ENCODE data around the gene DPP10. TPM values are rescaled to one million over a fixed set of nuclear protein-coding genes. Genes with fewer than 3 reads are reported as not detected.

The DPP10 gene
- total and polyA plus RNA-seq, 10 of the 15 experiments (the other 5 are each of a cell fraction or from before 2014, with no cell fraction given), result not detected

DNA sequence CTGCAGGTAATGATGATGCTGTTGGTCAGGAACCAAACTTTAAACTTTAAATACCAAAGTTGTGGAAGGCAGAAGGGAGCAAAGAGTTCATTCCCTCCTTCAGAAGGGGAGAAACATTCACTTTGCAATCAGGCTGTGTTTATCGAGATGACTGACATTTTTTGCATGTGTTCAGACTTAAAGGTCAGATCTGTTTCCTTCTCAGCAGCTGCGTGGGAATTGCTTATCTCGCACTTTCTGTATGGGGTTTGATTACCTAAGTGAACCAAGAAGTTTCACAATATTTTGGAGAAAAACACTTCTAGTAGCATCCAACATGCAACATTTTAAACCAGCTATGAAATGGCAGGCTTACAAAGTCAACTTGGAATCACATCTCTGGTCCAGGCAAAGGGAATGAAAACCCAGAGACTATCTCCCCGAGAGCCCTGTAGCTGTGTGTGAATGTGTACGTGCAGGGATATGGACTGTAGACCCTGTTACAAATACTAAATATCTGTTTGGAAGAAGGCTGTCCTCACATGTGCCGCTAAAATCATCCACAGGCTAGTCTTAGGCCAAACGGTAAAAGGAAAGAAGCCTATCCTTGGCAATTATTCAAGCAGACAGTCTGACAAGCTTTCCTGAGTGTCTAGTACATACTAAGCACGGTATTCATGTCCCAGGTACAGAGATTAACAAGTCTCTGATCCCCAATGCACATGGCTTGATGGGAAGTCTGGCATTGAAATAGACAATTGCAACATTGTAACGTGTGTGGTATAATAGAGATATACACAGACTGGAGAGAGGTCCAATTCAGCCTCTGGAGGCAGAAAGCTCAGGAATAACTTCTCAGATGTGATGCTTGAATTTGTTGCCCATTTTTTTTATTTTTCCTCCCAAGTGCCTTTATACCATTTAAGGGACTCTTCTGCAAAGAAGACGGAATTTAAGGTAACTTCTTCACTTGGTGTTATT is 483.1 kb downstream of the DPP10 start (continued):
- TF ChIP-seq WRNIP1 (IDR thresholded peaks at IDR 0.05; ENCODE audit: borderline replicate concordance, low read depth, low read length) (no peak), RBBP5 (conservative IDR thresholded peaks at IDR 0.05) (no peak), ZNF274 (IDR thresholded peaks at IDR 0.05; ENCODE audit: insufficient read depth, insufficient read length) (no peak), FOS (IDR thresholded peaks at IDR 0.05; ENCODE audit: borderline replicate concordance, extremely low read depth, insufficient read length) (no peak)

DNA sequence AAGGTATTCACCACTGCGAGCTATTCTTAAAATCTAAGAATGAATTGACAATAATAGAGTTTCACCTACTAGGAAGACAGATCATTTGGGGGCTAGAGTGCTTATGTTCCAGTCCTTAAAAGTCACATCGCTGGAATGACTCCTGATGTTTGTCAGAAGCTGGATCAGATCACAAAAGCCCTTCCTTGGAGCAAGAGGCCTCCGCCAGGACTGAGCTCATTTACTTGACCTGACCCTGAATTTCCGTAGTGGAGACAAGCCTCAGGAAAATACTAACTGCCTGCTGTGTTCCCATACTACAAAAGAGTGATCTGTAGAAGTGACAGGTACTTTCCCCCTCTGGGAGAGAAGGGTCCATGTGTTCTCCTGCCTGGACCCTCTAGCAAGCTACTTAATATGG is 483.9 kb downstream of the DPP10 start:
- Histone ChIP-seq H3K4me1 (ENCODE audit: control insufficient read depth, insufficient read depth, low read length) (no peaks in the 10 kb centered on the region), H4K20me1 (ENCODE audit: control insufficient read depth, insufficient read depth) (no peaks in the 10 kb centered on the region), H3K27ac (ENCODE audit: control insufficient read depth, insufficient read depth) (no peak overlapping the region), H3K9ac (ENCODE audit: control insufficient read depth, insufficient read depth, low read length) (no peak overlapping the region), H2AFZ (ENCODE audit: control insufficient read depth, low read depth, low read length) (no peak overlapping the region), H3K79me2 (ENCODE audit: control insufficient read depth, insufficient read depth, low read length) (no peaks in the 10 kb centered on the region), H3K36me3 (ENCODE audit: control insufficient read depth in 2 of 2, insufficient read depth in 2 of 2, low read length in 1 of 2) (no peaks in the 10 kb centered on the region), H3K9me3 (replicated peaks; ENCODE audit: control insufficient read depth, insufficient read depth, low read length) (no peaks in the 10 kb centered on the region), H3K4me2 (ENCODE audit: control insufficient read depth, insufficient read depth) (no peak overlapping the region), H3K27me3 (replicated peaks in 1 of 2; ENCODE audit: control insufficient read depth in 2 of 2, insufficient read depth in 2 of 2, low read length in 1 of 2) (no peaks in the 10 kb centered on the region), H3K4me3 (no peak overlapping the region)
- POLR2A ChIA-PET, result no interaction called here
- no peak for FAIRE-seq
- BruUV-seq (replicated peaks), result no TSS peak
- in situ Hi-C loops (cut with MboI) (no loop called here), intact Hi-C loops (cut with micrococcal nuclease; ENCODE audit: unreplicated experiment) (no loop called here)
- 12% methylated on average over 4 of the region's 4 CpGs for WGBS (ENCODE audit: insufficient coverage, insufficient replicate concordance, low lambda C conversion rate, missing lambda C conversion rate)
- RAD21 ChIA-PET (ENCODE audit: unreplicated experiment), result no interaction called here
- CTCF ChIA-PET, result no interaction called here
- DNase-seq (ENCODE audit: low read depth, low spot score), result no peak
- SMC1A ChIA-PET (ENCODE audit: uncharacterized antibody, unreplicated experiment), result no interaction called here
- no peak for ATAC-seq
- no peak for TF ChIP-seq LARP7 (IDR thresholded peaks at IDR 0.05)
- no peak for TF ChIP-seq SIX5 (IDR thresholded peaks at IDR 0.05; ENCODE audit: low read depth, low read length, severe bottlenecking)
- TF ChIP-seq, protein P1, sequence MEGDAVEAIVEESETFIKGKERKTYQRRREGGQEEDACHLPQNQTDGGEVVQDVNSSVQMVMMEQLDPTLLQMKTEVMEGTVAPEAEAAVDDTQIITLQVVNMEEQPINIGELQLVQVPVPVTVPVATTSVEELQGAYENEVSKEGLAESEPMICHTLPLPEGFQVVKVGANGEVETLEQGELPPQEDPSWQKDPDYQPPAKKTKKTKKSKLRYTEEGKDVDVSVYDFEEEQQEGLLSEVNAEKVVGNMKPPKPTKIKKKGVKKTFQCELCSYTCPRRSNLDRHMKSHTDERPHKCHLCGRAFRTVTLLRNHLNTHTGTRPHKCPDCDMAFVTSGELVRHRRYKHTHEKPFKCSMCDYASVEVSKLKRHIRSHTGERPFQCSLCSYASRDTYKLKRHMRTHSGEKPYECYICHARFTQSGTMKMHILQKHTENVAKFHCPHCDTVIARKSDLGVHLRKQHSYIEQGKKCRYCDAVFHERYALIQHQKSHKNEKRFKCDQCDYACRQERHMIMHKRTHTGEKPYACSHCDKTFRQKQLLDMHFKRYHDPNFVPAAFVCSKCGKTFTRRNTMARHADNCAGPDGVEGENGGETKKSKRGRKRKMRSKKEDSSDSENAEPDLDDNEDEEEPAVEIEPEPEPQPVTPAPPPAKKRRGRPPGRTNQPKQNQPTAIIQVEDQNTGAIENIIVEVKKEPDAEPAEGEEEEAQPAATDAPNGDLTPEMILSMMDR (IDR thresholded peaks at IDR 0.05 in 2 of 3, conservative IDR thresholded peaks at IDR 0.05 in 1 of 3; ENCODE audit: control insufficient read depth in 2 of 3, extremely low read depth in 1 of 3, insufficient read depth in 1 of 3, low read depth in 3 of 3, low read length in 3 of 3), result no peak

Measured in GM12878 (cell line).